Panc1 (cell line): ENCODE results near the gene GPRC5A. TPM values are rescaled to one million over a fixed set of nuclear protein-coding genes. Genes with fewer than 3 reads are reported as not detected.

Source experiments
- ATAC-seq: fragments of 200-7000 bp; cut with Tn5 transposase; 2 replicates; pipeline ENCODE4 v1.9.1; 2020; ENCODE audit warnings: mild to moderate bottlenecking, moderate library complexity
- BruUV-seq: library from RNA; stranded (reverse); fragments of 400-500 nt; replicated peaks from 2 replicates; lab custom pipeline; 2021; lab: Mats Ljungman, UMichigan
- CTCF ChIA-PET: fragments of 300-600 bp; sonication (Branson Sonifier 250); formaldehyde crosslinking; loops from one replicate; lab custom pipeline; 2022; ENCODE audit warnings: antibody characterized with exemption; lab: Charles Lee
- POLR2A ChIA-PET: fragments of 300-600 bp; sonication (Branson Sonifier 250); formaldehyde crosslinking; loops from one replicate; lab custom pipeline; 2022; ENCODE audit warnings: antibody characterized with exemption; lab: Charles Lee
- DNase-seq: peaks from one replicate; pipeline ENCODE4 v3.0.0-alpha.2; 2010; ENCODE audit warnings: low read depth, low spot score
- H3K27ac ChIP-seq: 2 replicates; pipeline ENCODE4 v1.5.1; 2011; ENCODE audit warnings: mild to moderate bottlenecking, low read length, inconsistent platforms
- H3K27me3 ChIP-seq: fragments of 200-500 bp; sonication (Bioruptor generic); 2 replicates; pipeline ENCODE4 v1.6.0; 2014; ENCODE audit warnings: low read length, inconsistent platforms; ENCODE audit not compliant: control insufficient read depth, insufficient read depth
- H3K36me3 ChIP-seq: fragments of 200-500 bp; sonication (Bioruptor generic); 2 replicates; pipeline ENCODE4 v1.5.1; 2014; ENCODE audit warnings: inconsistent platforms, mild to moderate bottlenecking, low read length, moderate library complexity; ENCODE audit not compliant: control insufficient read depth, insufficient read depth
- H3K4me1 ChIP-seq: 2 replicates; pipeline ENCODE4 v1.5.1; 2011; ENCODE audit warnings: inconsistent platforms, mild to moderate bottlenecking, low read length, moderate library complexity; ENCODE audit not compliant: control insufficient read depth, insufficient read depth
- H3K4me3 ChIP-seq, 2 experiments: 2 replicates each; pipeline ENCODE4 v1.5.1; 2011 to 2012; ENCODE audit warnings: low read depth in 2 of 2, low read length in 2 of 2, mild to moderate bottlenecking in 2 of 2, inconsistent platforms in 1 of 2, moderate library complexity in 1 of 2
- H3K9me3 ChIP-seq: fragments of 200-500 bp; sonication (Bioruptor generic); 2 replicates; pipeline ENCODE4 v1.5.1; 2014; ENCODE audit warnings: low read depth, mild to moderate bottlenecking, inconsistent platforms, low read length, moderate library complexity; ENCODE audit not compliant: control insufficient read depth, insufficient read depth
- POLR2AphosphoS5 ChIP-seq: IDR thresholded peaks from 2 replicates; pipeline ENCODE4 v1.6.1; 2012; ENCODE audit warnings: mild to moderate bottlenecking, low read depth, low read length, moderate library complexity
- SIN3A ChIP-seq: IDR thresholded peaks from 2 replicates; pipeline ENCODE4 v1.6.1; 2012; ENCODE audit warnings: low read depth, mild to moderate bottlenecking, low read length, moderate library complexity, borderline replicate concordance; ENCODE audit not compliant: insufficient read depth
- TCF7L2 ChIP-seq: IDR thresholded peaks from 2 replicates; pipeline ENCODE4 v1.6.1; 2011; ENCODE audit warnings: mild to moderate bottlenecking, low read depth, low read length, inconsistent platforms
- in situ Hi-C: cut with HindIII; loops from 2 replicates; pipeline ENCODE4 v1.10.0; 2016; ENCODE audit warnings: low sequenced_read_pairs, low pct_unique_long_range_greater_than_20kb
- intact Hi-C: fragments of 100-400 bp; cut with micrococcal nuclease; formaldehyde crosslinking; loops from one replicate; pipeline ENCODE4 v1.10.0; 2022; ENCODE audit not compliant: unreplicated experiment
- total RNA-seq: library from RNA; stranded (reverse); gene quantifications from one replicate; pipeline ENCODE4 v1.2.1, GENCODE V29; 2021; ENCODE audit not compliant: unreplicated experiment
- TF ChIP-seq, protein P1 (sequence below), 2 experiments: IDR thresholded peaks; 2 replicates each; pipeline ENCODE4 v1.6.1; 2011 to 2012; ENCODE audit warnings: low read depth in 2 of 2, control low read depth in 1 of 2, low read length in 1 of 2, mild to moderate bottlenecking in 1 of 2, moderate library complexity in 1 of 2; ENCODE audit not compliant: insufficient read depth in 1 of 2
- TF ChIP-seq, protein P2 (sequence below): fragments of 450-650 bp; IDR thresholded peaks from 2 replicates; pipeline ENCODE4 v1.5.1; 2017; ENCODE audit warnings: mild to moderate bottlenecking

The GPRC5A gene
- total RNA-seq, 1 experiment from 2014 or later = 648 TPM

DNA sequence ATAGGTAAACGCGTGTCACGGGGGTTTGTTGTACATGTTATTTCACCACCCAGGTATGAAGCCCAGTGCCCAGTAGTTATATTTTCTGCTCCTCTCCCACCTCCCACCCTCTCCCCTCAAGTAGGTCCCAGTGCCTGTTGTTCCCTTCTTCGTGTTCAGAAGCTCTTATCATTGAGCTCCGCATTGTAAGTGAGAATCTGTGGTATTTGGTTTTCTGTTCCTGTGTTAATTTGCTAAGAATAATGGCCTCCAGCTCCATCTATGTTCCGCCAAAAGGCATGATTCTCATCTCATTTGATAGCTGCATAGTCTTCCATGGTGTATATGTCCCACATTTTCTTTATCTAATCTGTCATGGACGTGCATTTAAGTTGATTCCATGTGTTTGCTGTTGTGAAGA is 67.5 kb downstream of the GPRC5A start:
- no peak for ATAC-seq
- no TSS peak for BruUV-seq
- DNase-seq = no peak
- CTCF ChIA-PET = interaction anchor here (0.6 kb wide), 1 partner anchor 327 kb away, joined by 3 read pairs; no protein-coding TSS in a partner anchor
- Histone ChIP-seq H3K27ac (no peak overlapping the region), H3K4me3 (no peak overlapping the region), H3K36me3 (no peaks in the 10 kb centered on the region), H3K4me1 (no peaks in the 10 kb centered on the region), H3K9me3 (no peaks in the 10 kb centered on the region), H3K27me3 (no peaks in the 10 kb centered on the region)
- TF ChIP-seq, protein P1, sequence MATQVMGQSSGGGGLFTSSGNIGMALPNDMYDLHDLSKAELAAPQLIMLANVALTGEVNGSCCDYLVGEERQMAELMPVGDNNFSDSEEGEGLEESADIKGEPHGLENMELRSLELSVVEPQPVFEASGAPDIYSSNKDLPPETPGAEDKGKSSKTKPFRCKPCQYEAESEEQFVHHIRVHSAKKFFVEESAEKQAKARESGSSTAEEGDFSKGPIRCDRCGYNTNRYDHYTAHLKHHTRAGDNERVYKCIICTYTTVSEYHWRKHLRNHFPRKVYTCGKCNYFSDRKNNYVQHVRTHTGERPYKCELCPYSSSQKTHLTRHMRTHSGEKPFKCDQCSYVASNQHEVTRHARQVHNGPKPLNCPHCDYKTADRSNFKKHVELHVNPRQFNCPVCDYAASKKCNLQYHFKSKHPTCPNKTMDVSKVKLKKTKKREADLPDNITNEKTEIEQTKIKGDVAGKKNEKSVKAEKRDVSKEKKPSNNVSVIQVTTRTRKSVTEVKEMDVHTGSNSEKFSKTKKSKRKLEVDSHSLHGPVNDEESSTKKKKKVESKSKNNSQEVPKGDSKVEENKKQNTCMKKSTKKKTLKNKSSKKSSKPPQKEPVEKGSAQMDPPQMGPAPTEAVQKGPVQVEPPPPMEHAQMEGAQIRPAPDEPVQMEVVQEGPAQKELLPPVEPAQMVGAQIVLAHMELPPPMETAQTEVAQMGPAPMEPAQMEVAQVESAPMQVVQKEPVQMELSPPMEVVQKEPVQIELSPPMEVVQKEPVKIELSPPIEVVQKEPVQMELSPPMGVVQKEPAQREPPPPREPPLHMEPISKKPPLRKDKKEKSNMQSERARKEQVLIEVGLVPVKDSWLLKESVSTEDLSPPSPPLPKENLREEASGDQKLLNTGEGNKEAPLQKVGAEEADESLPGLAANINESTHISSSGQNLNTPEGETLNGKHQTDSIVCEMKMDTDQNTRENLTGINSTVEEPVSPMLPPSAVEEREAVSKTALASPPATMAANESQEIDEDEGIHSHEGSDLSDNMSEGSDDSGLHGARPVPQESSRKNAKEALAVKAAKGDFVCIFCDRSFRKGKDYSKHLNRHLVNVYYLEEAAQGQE (IDR thresholded peaks at IDR 0.05; ENCODE audit: insufficient read depth in 1 of 2, low read depth in 2 of 2, low read length in 1 of 2) = no peak
- no peak for TF ChIP-seq SIN3A
- TF ChIP-seq, protein P2, sequence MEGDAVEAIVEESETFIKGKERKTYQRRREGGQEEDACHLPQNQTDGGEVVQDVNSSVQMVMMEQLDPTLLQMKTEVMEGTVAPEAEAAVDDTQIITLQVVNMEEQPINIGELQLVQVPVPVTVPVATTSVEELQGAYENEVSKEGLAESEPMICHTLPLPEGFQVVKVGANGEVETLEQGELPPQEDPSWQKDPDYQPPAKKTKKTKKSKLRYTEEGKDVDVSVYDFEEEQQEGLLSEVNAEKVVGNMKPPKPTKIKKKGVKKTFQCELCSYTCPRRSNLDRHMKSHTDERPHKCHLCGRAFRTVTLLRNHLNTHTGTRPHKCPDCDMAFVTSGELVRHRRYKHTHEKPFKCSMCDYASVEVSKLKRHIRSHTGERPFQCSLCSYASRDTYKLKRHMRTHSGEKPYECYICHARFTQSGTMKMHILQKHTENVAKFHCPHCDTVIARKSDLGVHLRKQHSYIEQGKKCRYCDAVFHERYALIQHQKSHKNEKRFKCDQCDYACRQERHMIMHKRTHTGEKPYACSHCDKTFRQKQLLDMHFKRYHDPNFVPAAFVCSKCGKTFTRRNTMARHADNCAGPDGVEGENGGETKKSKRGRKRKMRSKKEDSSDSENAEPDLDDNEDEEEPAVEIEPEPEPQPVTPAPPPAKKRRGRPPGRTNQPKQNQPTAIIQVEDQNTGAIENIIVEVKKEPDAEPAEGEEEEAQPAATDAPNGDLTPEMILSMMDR = no peak
- TF ChIP-seq POLR2AphosphoS5 = no peak
- no peak for TF ChIP-seq TCF7L2
- POLR2A ChIA-PET = no interaction called here
- intact Hi-C loops = no loop called here
- in situ Hi-C loops = no loop called here

DNA sequence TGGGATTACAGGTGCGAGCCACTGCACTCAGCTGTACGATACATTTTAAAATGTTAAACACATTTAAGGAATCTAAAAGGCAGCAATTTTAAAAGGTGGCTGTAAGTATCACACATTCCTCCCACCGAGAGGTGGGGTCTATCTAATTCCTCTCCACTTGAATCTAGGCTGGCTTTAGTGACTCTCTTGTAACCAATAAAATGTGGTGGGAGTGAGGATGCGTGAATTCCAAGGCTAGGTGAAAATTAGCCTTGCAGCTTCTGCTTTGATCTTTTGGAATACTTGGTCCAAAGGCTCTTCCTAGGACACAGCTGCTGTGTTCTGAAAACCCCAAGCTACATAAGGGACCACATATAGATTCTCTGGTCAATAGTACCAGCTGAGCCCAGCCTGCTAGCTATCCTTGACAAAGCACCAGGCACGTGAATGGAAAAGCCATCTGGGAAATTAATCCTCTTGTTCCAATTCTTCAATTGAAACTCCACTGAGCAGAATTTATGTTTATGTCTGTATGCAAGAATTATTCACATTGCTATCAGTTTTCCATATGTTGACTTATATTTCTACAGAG is 69.4 kb downstream of the GPRC5A start:
- intact Hi-C loops = no loop called here

More for the DNA sequence above, 69.4 kb downstream of the GPRC5A start:
- H3K36me3 ChIP-seq = no peaks in the 10 kb centered on the region
- ATAC-seq (no peak), DNase-seq (no peak)
- no peaks in the 10 kb centered on the region for H3K9me3 ChIP-seq
- in situ Hi-C loops = no loop called here
- H3K4me3 ChIP-seq = no peak overlapping the region
- TF ChIP-seq SIN3A (no peak), POLR2AphosphoS5 (no peak), TCF7L2 (no peak)
- TF ChIP-seq, protein P1 (IDR thresholded peaks at IDR 0.05; ENCODE audit: insufficient read depth in 1 of 2, low read depth in 2 of 2, low read length in 1 of 2) = no peak
- TF ChIP-seq, protein P2 = no peak
- ChIA-PET POLR2A (no interaction called here), CTCF (no interaction called here)
- H3K4me1 ChIP-seq = no peaks in the 10 kb centered on the region
- H3K27ac ChIP-seq = no peak overlapping the region
- no TSS peak for BruUV-seq
- H3K27me3 ChIP-seq = no peaks in the 10 kb centered on the region
